H1 (cell line): ENCODE data around the gene KHDRBS1. TPM values are rescaled to one million over a fixed set of nuclear protein-coding genes. Genes with fewer than 3 reads are reported as not detected.

Experiments used
- CTCF ChIA-PET: fragments of 300-600 bp; sonication (Branson Sonifier 250); formaldehyde crosslinking; loops from one replicate; lab custom pipeline; 2021; ENCODE audit not compliant: partially characterized antibody; lab: Charles Lee
- POLR2A ChIA-PET: fragments of 300-600 bp; sonication (Branson Sonifier 250); formaldehyde crosslinking; loops from one replicate; lab custom pipeline; 2021; ENCODE audit warnings: inconsistent platforms; ENCODE audit not compliant: partially characterized antibody; lab: Charles Lee
- DNase-seq, 2 experiments: peaks; one replicate each; pipeline versions ENCODE4 v3.0.0 to v3.0.0-alpha.2; 2010 to 2022; ENCODE audit warnings: low spot score in 2 of 2, low read depth in 1 of 2, mixed read lengths in 1 of 2
- FAIRE-seq: peaks from 2 replicates; lab custom pipeline; 2011; peaks lifted over from hg19 to GRCh38; lab: Jason Lieb, UNC
- H2AFZ ChIP-seq: 2 replicates; pipeline ENCODE4 v1.8.1; 2012; ENCODE audit warnings: low read length, inconsistent platforms
- H2AK5ac ChIP-seq: 2 replicates; pipeline ENCODE4 v1.6.1; 2013; ENCODE audit warnings: low read depth, low read length
- H2BK120ac ChIP-seq: replicated peaks from 2 replicates; pipeline ENCODE3; 2013; ENCODE audit warnings: low read depth, low read length, inconsistent platforms
- H2BK12ac ChIP-seq: 2 replicates; pipeline ENCODE4 v1.6.1; 2013; ENCODE audit warnings: low read depth, low read length
- H2BK15ac ChIP-seq: 2 replicates; pipeline ENCODE4 v1.6.1; 2013; ENCODE audit warnings: low read length
- H2BK20ac ChIP-seq: 2 replicates; pipeline ENCODE4 v1.6.1; 2013; ENCODE audit warnings: low read length
- H2BK5ac ChIP-seq: 2 replicates; pipeline ENCODE4 v1.6.1; 2013; ENCODE audit warnings: low read depth, low read length
- H3K14ac ChIP-seq: 2 replicates; pipeline ENCODE4 v1.6.1; 2013; ENCODE audit warnings: inconsistent platforms; ENCODE audit not compliant: insufficient read length
- H3K18ac ChIP-seq: 2 replicates; pipeline ENCODE4 v1.6.1; 2013; ENCODE audit warnings: low read length; ENCODE audit errors: extremely low read depth
- H3K23ac ChIP-seq: 2 replicates; pipeline ENCODE4 v1.6.1; 2013; ENCODE audit warnings: inconsistent platforms; ENCODE audit not compliant: insufficient read length
- H3K23me2 ChIP-seq: 2 replicates; pipeline ENCODE4 v1.6.1; 2013; ENCODE audit warnings: low read depth, low read length
- H3K27ac ChIP-seq: 2 replicates; pipeline ENCODE4 v1.6.1; 2011; ENCODE audit warnings: low read depth, low read length, inconsistent platforms
- H3K27me3 ChIP-seq, 4 experiments: replicated peaks in 1 of 4; 1 replicate in 1 of 4; 2 replicates in 3 of 4; pipeline versions ENCODE4 v1.6.1 to v1.8.1; 2011 to 2013; ENCODE audit warnings: low read length in 3 of 4, mild to moderate bottlenecking in 3 of 4, inconsistent platforms in 2 of 4, mixed read lengths in 2 of 4, moderate library complexity in 1 of 4; ENCODE audit not compliant: control insufficient read depth in 3 of 4, insufficient read depth in 3 of 4; ENCODE audit errors: extremely low read depth in 1 of 4
- H3K36me3 ChIP-seq, 4 experiments: 2 replicates each; pipeline versions ENCODE4 v1.6.1 to v1.8.1; 2011 to 2013; ENCODE audit warnings: mild to moderate bottlenecking in 4 of 4, low read length in 3 of 4, moderate library complexity in 2 of 4, control low read depth in 1 of 4, inconsistent platforms in 1 of 4; ENCODE audit not compliant: insufficient read depth in 4 of 4, control insufficient read depth in 2 of 4
- H3K4ac ChIP-seq: replicated peaks from 2 replicates; pipeline ENCODE3; 2013; ENCODE audit warnings: low read length, low read depth, mixed read lengths, inconsistent platforms; ENCODE audit not compliant: insufficient read length
- H3K4me1 ChIP-seq, 4 experiments: replicated peaks in 1 of 4; 1 replicate in 1 of 4; 2 replicates in 3 of 4; pipeline versions ENCODE4 v1.6.1 to v1.8.1; 2011 to 2013; ENCODE audit warnings: low read length in 3 of 4, inconsistent platforms in 2 of 4, mixed read lengths in 1 of 4; ENCODE audit not compliant: insufficient read depth in 4 of 4, control insufficient read depth in 3 of 4
- H3K4me2 ChIP-seq, 2 experiments: 2 replicates each; pipeline versions ENCODE4 v1.6.1 to v1.8.1; 2011 to 2013; ENCODE audit warnings: low read depth in 2 of 2, low read length in 2 of 2, control low read depth in 1 of 2, inconsistent platforms in 1 of 2, mild to moderate bottlenecking in 1 of 2; ENCODE audit not compliant: insufficient read depth in 1 of 2
- H3K4me3 ChIP-seq, 4 experiments: fragments of 200-600, 300-600 bp in 1 of 4; sonication (generic), shearing (Covaris generic), sonication (Bioruptor Twin) in 1 of 4; 2 replicates each; pipeline versions ENCODE4 v1.5.1 to v1.8.1; 2011 to 2016; ENCODE audit warnings: low read length in 4 of 4, low read depth in 3 of 4, control low read depth in 2 of 4, inconsistent platforms in 2 of 4, mild to moderate bottlenecking in 2 of 4, mixed read lengths in 1 of 4, moderate library complexity in 1 of 4; ENCODE audit not compliant: insufficient read depth in 2 of 4; ENCODE audit errors: extremely low read depth in 1 of 4
- H3K56ac ChIP-seq: replicated peaks from 2 replicates; pipeline ENCODE3; 2013; ENCODE audit warnings: low read depth, mild to moderate bottlenecking, mixed read lengths, low read length, inconsistent platforms; ENCODE audit not compliant: insufficient read length
- H3K79me1 ChIP-seq: 2 replicates; pipeline ENCODE4 v1.6.1; 2013; ENCODE audit warnings: low read depth, low read length, control low read depth
- H3K79me2 ChIP-seq, 2 experiments: 2 replicates each; pipeline versions ENCODE4 v1.6.1 to v1.8.1; 2012 to 2013; ENCODE audit warnings: low read length in 2 of 2, mild to moderate bottlenecking in 2 of 2, inconsistent platforms in 1 of 2; ENCODE audit not compliant: insufficient read depth in 2 of 2, control insufficient read depth in 1 of 2
- H3K9ac ChIP-seq, 4 experiments: replicated peaks in 1 of 4; 1 replicate in 1 of 4; 2 replicates in 3 of 4; pipeline versions ENCODE4 v1.6.1 to v1.8.1; 2011 to 2013; ENCODE audit warnings: low read depth in 3 of 4, low read length in 3 of 4, control low read depth in 2 of 4, mild to moderate bottlenecking in 2 of 4, moderate library complexity in 2 of 4, inconsistent platforms in 1 of 4; ENCODE audit errors: extremely low read depth in 1 of 4
- H3K9me3 ChIP-seq, 2 experiments: 2 replicates each; pipeline versions ENCODE4 v1.6.1 to v1.8.1; 2012 to 2013; ENCODE audit warnings: mild to moderate bottlenecking in 2 of 2, moderate library complexity in 2 of 2, control low read depth in 1 of 2, inconsistent platforms in 1 of 2, low read depth in 1 of 2, low read length in 1 of 2, mixed read lengths in 1 of 2; ENCODE audit not compliant: insufficient read depth in 2 of 2
- H4K20me1 ChIP-seq, 2 experiments: replicated peaks in 1 of 2; 2 replicates each; pipeline versions ENCODE3 to v1.8.1; 2011 to 2013; ENCODE audit warnings: inconsistent platforms in 2 of 2, low read length in 2 of 2, mild to moderate bottlenecking in 1 of 2; ENCODE audit not compliant: insufficient read depth in 2 of 2, control insufficient read depth in 1 of 2
- H4K5ac ChIP-seq: 2 replicates; pipeline ENCODE4 v1.6.1; 2013; ENCODE audit warnings: low read length, low read depth, mixed read lengths, inconsistent platforms; ENCODE audit not compliant: insufficient read length
- H4K8ac ChIP-seq: 2 replicates; pipeline ENCODE4 v1.8.0; 2013; ENCODE audit warnings: mild to moderate bottlenecking, moderate library complexity, low read length, inconsistent platforms; ENCODE audit not compliant: insufficient read depth; ENCODE audit errors: extremely low read depth
- H4K91ac ChIP-seq: replicated peaks from 2 replicates; pipeline ENCODE3; 2013; ENCODE audit warnings: low read length, mixed read lengths, inconsistent platforms; ENCODE audit not compliant: insufficient read length
- ATF2 ChIP-seq: IDR thresholded peaks from 2 replicates; pipeline ENCODE4 v1.6.1; 2012; ENCODE audit warnings: low read length, inconsistent platforms
- BCL11A ChIP-seq, 2 experiments: IDR thresholded peaks; one replicate each; pipeline ENCODE4 v1.6.1; 2011; ENCODE audit warnings: low read depth in 2 of 2, low read length in 2 of 2, mild to moderate bottlenecking in 2 of 2
- CHD1 ChIP-seq: IDR thresholded peaks from 2 replicates; pipeline ENCODE4 v1.6.1; 2012; ENCODE audit warnings: low read depth, low read length, improper control_type of control experiment
- CHD2 ChIP-seq: IDR thresholded peaks from 2 replicates; pipeline ENCODE4 v1.6.1; 2012; ENCODE audit warnings: low read length, improper control_type of control experiment
- EZH2 ChIP-seq: fragments of 200-600 bp; sonication (generic); IDR thresholded peaks from 2 replicates; pipeline ENCODE4 v1.7.1; 2012; ENCODE audit warnings: low read depth, mild to moderate bottlenecking, moderate library complexity, low read length, inconsistent platforms; ENCODE audit not compliant: severe bottlenecking
- FOSL1 ChIP-seq: IDR thresholded peaks from 2 replicates; pipeline ENCODE4 v1.6.1; 2011; ENCODE audit warnings: mild to moderate bottlenecking, low read depth, low read length, moderate library complexity; ENCODE audit not compliant: insufficient read depth
- JUN ChIP-seq: IDR thresholded peaks from 2 replicates; pipeline ENCODE4 v1.6.1; 2011; ENCODE audit warnings: low read depth, mild to moderate bottlenecking, improper control_type of control experiment, low read length
- MAFK ChIP-seq: IDR thresholded peaks from 2 replicates; pipeline ENCODE4 v1.6.1; 2012; ENCODE audit warnings: low read depth, mild to moderate bottlenecking, improper control_type of control experiment, low read length
- NANOG ChIP-seq: IDR thresholded peaks from 2 replicates; pipeline ENCODE4 v1.6.1; 2011; ENCODE audit warnings: low read length, low read depth, mild to moderate bottlenecking, inconsistent platforms; ENCODE audit not compliant: insufficient read depth, poor library complexity, severe bottlenecking
- SP1 ChIP-seq: IDR thresholded peaks from 2 replicates; pipeline ENCODE4 v1.6.1; 2011; ENCODE audit warnings: low read depth, low read length
- SUZ12 ChIP-seq: fragments of 200-600 bp; sonication (generic); IDR thresholded peaks from 2 replicates; pipeline ENCODE4 v1.6.1; 2012; ENCODE audit warnings: mild to moderate bottlenecking, inconsistent platforms, low read length, moderate library complexity, mixed read lengths
- TBP ChIP-seq: IDR thresholded peaks from 2 replicates; pipeline ENCODE4 v1.6.1; 2011; ENCODE audit warnings: low read depth, low read length, improper control_type of control experiment
- WGBS, 2 experiments: shearing (Covaris generic) in 1 of 2; methylation state at CpG; one replicate each; pipeline versions ENCODE4 v1.1.6 to v1.1.7; 2013 to 2015; ENCODE audit warnings: low lambda C conversion rate in 2 of 2, mixed read lengths in 2 of 2, inconsistent platforms in 1 of 2, low coverage in 1 of 2, missing lambda C conversion rate in 1 of 2; ENCODE audit not compliant: insufficient replicate concordance in 2 of 2, insufficient coverage in 1 of 2, insufficient read length in 1 of 2; ENCODE audit errors: extremely low coverage in 1 of 2, missing lambda C conversion rate in 1 of 2; 5-methylcytosine and 5-hydroxymethylcytosine counted together
- polyA plus RNA-seq, 7 experiments: library from polyadenylated mRNA; depleted of rRNA in 3 of 7; stranded (reverse) in 5 of 7; unstranded in 2 of 7; fragments of >200 nt in 5 of 7; fragments of 200-250 nt in 2 of 7; gene quantifications; 1 replicate in 5 of 7; 2 replicates in 1 of 7; 4 replicates in 1 of 7; pipeline versions ENCODE4 v1.2.1 to v1.2.3, GENCODE V29; 2011 to 2013; ENCODE audit warnings: missing spikeins in 2 of 7, mixed read lengths in 2 of 7
- total RNA-seq: library from RNA; stranded (reverse); fragmentation: NEBNext Ultra II Directional; extraction: Animal tissue kit (Norgen Biotek cat#: 25700); gene quantifications from 2 replicates; pipeline ENCODE4 v1.2.1, GENCODE V29; 2021

Gene KHDRBS1
- total and polyA plus RNA-seq, 2 of the 8 experiments (the other 6 are each of a cell fraction or from before 2014, with no cell fraction given) = 53.8 to 284 TPM

- H4K5ac ChIP-seq = no peak overlapping the region
- H4K8ac ChIP-seq = no peak overlapping the region
- H3K18ac ChIP-seq = no peak overlapping the region
- no peaks in the 10 kb centered on the region for H3K27me3 ChIP-seq
- H3K4me1 ChIP-seq = peaks cover 0 to 6% (median 3%) of the 10 kb centered on the region in 4 experiments; a peak in 6 of 7 replicates
- 85% methylated on average over 4 of the region's 4 CpGs; no CpG with 5 or more reads in 1 of the 2 experiments for WGBS, 2 experiments
- H4K20me1 ChIP-seq = no peaks in the 10 kb centered on the region
- no peak overlapping the region for H3K23ac ChIP-seq
- H2BK15ac ChIP-seq = no peak overlapping the region
- no peak overlapping the region for H3K4me3 ChIP-seq
- H2BK5ac ChIP-seq = no peak overlapping the region
- H3K23me2 ChIP-seq = no peaks in the 10 kb centered on the region; the same call in 1 of the 2 replicates
- H3K9me3 ChIP-seq = 0 out of 4 replicates have a peak, but pooled peaks cover 0 to 3% of the 10 kb centered on the region in 2 experiments
- ChIA-PET CTCF (interaction anchor here (0.8 to 2.3 kb wide), 8 partner anchors 8 to 36 kb away, joined by 3 to 12 read pairs (median 4); no protein-coding TSS in a partner anchor), POLR2A (interaction anchor here (1.2 to 1.5 kb wide), 2 partner anchors 22 to 28 kb away, joined by 3 to 4 read pairs; partner anchors contain the start of gene KHDRBS1)
- no peak overlapping the region for H3K27ac ChIP-seq
- no peak overlapping the region for H2AK5ac ChIP-seq
- no peak for FAIRE-seq
- H2BK20ac ChIP-seq = no peak overlapping the region
- H3K4me2 ChIP-seq = no peak overlapping the region
- DNase-seq = no peak
- H2BK12ac ChIP-seq = no peak overlapping the region
- no peaks in the 10 kb centered on the region for H3K36me3 ChIP-seq
- H3K4ac ChIP-seq = no peak overlapping the region
- TF ChIP-seq ATF2 = no peak
- TF ChIP-seq JUN = no peak
- TF ChIP-seq SP1 = no peak
- TF ChIP-seq EZH2 = no peak
- TF ChIP-seq BCL11A (IDR thresholded peaks at IDR 0.05; ENCODE audit: low read depth in 2 of 2, low read length in 2 of 2) = no peak
- TF ChIP-seq NANOG = no peak
- TF ChIP-seq TBP = no peak
- no peak for TF ChIP-seq CHD1
- TF ChIP-seq MAFK = no peak
- TF ChIP-seq FOSL1 = no peak
- TF ChIP-seq SUZ12 = no peak
- TF ChIP-seq CHD2 = no peak
- no peak overlapping the region for H4K91ac ChIP-seq
- H2AFZ ChIP-seq = peak overlapping the region; percentile 54
- H3K79me2 ChIP-seq = no peaks in the 10 kb centered on the region
- no peak overlapping the region for H2BK120ac ChIP-seq
- H3K9ac ChIP-seq = no peak overlapping the region
- no peaks in the 10 kb centered on the region for H3K79me1 ChIP-seq
- H3K14ac ChIP-seq = no peak overlapping the region
- no peak overlapping the region for H3K56ac ChIP-seq
Observed at GRCh38 chr1:31985430-31985829, 28.2 kb upstream of the KHDRBS1 start.
